GM19328 (cell line): ENCODE data around the gene ARID4A.
"Not testable (repeated sequence)": the region's sequence is repeated elsewhere in the genome, so short reads cannot be mapped to it uniquely, and the experiment has no call there.

Experiments used
- ATAC-seq: cut with Tn5 transposase; IDR thresholded peaks from one replicate; pipeline ENCODE4 v1.9.1; 2021; ENCODE audit warnings: mild to moderate bottlenecking, moderate library complexity; ENCODE audit not compliant: unreplicated experiment

Gene ARID4A

GRCh38 chr14:58362272-58362671 lies 63.9 kb downstream of the ARID4A start:
- not testable (repeated sequence) for ATAC-seq

GRCh38 chr14:58362798-58363412 lies 64.5 kb downstream of the ARID4A start:
- no peak for ATAC-seq

- ATAC-seq: no peak
Measured at GRCh38 chr14:58364316-58364715, 66.0 kb downstream of the ARID4A start.

GRCh38 chr14:58367296-58367695 lies 68.9 kb downstream of the ARID4A start:
- ATAC-seq: no peak

GRCh38 chr14:58368956-58369355 lies 70.6 kb downstream of the ARID4A start:
- ATAC-seq: no peak

DNA sequence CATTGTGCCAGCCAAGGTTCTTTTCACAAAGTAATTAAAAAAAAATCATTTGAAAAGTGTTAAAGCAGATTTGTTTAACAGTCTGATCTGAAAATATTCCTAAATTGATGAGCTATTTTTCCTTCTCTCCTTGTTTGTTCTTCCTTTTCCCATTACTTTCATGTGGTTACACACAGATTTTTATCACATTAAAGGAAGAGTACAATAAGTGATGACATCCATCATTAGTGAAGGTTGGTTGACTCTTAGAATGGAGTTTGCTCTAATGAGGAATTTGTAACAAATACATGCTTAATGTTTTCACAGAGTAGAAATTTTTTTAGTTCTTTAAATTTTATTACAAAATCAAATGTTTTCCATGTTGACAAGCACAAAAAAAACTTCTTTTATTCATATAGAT lies 78.4 kb downstream of the ARID4A start:
- ATAC-seq: no peak

- ATAC-seq: no peak
Measured at GRCh38 chr14:58390830-58391229, 92.5 kb downstream of the ARID4A start.

DNA sequence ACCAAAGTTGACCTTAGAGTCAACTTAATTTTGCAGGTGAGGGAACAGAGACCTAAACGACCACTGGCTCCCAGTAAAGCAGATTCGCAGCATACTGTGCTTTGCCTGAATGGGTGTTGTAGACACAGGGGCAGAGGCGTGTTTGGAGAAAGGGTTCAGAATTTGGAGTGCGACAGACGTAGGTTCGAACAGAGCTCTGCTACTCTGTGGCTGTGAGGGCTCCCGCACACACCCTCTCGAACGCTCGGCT lies 97.1 kb downstream of the ARID4A start:
- ATAC-seq: no peak

DNA sequence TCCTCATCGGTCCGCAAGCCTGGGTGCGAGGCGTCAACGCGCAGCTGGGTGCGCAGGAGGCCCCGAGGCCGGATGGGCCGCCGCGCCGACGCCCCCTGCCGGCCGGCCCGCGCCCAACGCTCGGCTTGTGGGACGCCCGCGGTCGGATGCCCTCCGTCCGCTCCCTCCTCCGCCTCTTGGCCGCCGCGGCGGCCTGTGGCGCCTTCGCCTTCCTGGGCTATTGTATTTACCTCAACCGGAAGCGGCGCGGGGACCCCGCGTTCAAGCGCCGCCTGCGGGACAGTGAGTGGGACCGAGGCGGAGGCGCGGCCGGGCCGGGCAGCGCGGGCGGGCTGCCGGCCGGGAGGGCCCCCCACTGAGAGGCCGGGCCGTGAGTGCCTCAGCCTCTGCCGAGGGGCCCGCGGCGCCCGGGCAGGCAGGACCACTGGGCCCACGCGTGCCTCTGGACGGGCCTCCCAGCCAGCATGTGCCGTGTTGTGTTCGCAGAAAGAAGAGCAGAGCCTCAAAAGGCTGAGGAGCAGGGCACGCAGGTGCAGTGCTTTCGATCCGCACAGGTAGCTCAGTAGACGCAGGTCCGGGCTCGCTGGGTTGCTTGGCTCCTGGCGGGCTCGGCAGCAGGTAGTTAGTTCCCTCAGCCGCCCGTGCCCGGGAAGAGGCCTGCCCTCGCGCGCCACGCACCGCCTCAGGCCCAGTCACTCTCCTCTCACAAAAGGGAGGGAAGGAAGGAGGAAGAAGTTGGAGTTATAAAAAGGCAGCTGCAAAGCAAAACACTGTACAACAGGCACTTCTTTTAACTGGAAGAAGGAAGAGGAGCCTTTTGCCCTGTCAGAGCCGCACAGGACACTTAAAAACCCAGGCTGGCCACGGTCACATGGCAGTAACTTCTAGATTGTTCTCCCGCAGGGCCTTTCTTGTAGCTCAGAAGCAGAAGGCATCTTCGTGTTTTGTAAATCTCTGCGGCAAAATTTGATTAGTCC lies 97.7 kb downstream of the ARID4A start, which contains the start of gene TOMM20L:
Gene TOMM20L (plus strand): TSS at position 119 of the 977 bp plus-strand sequence. CDS start 28 bp downstream, at position 147.
- peak; percentile 93 for ATAC-seq

DNA sequence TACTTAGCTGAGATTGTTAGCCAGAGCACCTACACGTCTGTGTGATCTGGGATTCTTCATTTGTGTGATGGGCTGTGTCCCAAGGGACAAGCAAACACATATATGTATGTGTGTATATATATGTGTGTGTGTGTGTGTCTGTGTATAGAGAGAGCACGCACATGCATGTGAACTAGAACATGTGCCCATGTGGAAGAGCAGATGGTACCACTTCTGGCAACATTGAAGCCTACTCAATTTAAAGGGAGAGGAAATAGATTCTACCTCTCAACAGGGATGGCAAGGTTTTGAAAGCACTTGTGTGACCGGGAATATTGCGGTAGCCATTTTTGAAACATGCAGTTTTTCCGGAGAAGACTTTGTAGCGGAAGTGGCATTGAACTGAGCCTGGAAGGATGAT lies 98.8 kb downstream of the ARID4A start:
- ATAC-seq: no peak

GRCh38 chr14:58398495-58398894 lies 100.1 kb downstream of the ARID4A start:
- ATAC-seq: no peak

DNA sequence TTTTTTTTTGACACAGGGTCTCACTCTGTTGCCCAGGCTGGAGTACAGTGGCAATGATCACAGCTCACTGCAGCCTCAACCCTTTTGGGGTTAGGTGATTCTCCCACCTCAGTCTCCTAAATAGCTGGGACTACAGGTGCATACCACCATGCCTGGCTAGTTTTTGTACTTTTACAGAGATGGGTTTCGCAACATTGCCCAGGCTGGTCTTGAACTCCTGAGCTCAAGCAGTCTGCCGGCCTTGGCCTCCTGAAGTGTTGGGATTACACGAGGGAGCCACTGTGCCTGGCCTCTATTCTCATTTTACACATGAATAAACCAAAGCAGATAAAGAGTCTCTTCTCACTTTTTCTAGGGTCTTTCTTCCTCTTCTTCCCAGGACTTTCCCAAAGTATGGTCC lies 100.5 kb downstream of the ARID4A start:
- no peak for ATAC-seq

DNA sequence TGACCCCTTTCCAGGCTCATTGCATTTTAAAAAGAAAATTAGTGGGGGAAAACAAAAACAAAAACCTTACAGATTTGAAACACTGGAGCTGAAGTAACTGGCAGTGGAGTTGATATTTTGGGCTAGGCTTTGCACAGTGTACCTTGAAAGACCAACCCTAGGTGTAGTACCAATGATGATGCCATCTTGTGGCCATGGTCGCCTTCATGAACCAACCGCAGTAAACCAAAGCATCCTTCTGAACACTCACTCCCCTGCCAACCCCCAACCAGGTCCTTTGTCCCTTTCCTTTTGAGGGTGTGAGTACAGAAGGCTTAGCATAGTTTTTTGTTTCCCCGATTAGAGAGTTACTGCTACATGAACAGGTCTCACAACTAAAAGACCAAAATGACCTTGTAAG lies 103.2 kb downstream of the ARID4A start:
- no peak for ATAC-seq

DNA sequence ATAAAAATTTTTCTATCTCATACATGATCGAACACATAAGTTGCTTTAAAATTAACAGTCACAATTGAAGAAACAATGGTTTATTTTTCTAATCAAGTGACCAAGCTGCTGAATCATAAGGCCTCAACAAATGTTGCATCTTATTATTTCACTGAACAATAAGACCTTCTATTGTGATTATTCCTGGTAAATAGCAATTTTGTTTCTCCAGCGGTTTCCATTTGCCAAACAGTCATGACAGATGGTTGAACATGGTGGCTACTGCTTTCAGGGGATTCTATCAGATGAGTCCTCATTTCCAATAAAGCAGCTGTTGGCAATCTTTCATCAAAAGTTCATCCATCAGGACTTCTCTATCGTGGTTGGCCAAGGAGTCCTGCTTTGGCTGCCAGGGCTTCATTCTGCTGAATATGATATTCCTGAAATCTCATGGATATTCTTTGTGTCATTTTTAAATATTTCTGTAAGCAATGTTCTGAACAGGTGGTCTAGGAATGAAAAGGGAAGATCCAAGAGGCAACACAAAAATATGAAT lies 110.4 kb downstream of the ARID4A start:
- no peak for ATAC-seq

- no peak for ATAC-seq
Measured at GRCh38 chr14:58414845-58415244, 116.5 kb downstream of the ARID4A start.

- no peak for ATAC-seq
Measured at GRCh38 chr14:58415636-58416547, 117.5 kb downstream of the ARID4A start.

DNA sequence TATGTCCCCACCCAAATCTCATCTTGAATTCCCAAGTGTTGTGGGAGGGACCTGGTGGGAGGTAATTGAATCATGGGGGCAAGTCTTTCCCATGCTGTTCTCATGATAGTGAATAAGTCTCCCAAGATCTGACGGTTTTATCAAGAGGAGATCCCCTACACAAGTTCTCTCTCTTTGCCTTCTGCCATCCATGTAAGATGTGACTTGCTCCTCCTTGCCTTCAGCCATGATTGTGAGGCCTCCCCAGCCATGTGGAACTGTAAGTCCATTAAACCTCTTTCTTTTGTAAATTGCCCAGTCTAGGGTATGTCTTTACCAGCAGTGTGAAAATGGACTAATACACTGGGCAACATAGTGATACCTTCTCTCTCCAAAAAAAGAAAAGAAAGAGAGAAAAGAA lies 118.6 kb downstream of the ARID4A start:
- not testable (repeated sequence) for ATAC-seq
